ENCODE measurements around the gene FAM83F. TPM values are rescaled to one million over a fixed set of nuclear protein-coding genes. Genes with fewer than 3 reads are reported as not detected.
"Not testable (repeated sequence)": the region's sequence is repeated elsewhere in the genome, so short reads cannot be mapped to it uniquely, and the experiment has no call there.

FAM83F gene
- total RNA-seq, 6 experiments from 2014 or later, result not detected

DNA sequence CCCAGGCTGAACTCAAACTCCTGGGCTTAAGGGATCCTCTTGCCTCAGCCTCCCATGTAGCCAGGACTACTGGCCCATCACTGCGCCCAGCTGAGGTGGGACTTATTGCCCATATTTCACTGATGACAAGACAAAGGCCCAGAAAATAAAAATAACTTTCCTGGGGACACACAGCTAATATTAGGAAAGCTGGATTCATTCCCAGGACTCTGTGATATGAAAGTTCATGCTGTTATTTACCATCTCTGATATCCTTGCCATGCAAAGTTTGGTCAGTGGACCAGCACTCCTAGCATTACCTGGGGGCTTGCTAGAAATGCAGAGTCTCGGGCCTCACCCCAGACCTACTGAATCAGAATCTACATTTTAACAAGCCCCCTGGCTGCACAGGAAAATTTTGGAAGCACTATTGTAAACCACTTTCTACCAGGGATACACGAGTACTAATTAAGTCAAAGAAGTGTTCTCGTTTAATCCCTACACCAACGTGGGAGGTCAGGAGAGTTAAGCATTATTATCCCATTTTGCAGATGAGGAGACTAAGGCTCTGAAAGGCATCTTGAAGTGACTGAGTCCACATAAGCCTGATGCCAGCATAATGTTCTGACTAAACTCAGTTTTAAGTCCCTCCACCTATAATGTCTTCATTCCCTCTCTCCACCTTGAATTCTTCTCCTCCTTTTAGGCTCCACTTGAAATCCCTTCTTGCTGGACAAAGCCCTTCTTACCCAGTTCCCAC lies 2.5 kb upstream of the FAM83F start:
- H3K36me3 Mint-ChIP-seq (ENCODE audit: low read depth), result no peaks in the 10 kb centered on the region
- peaks cover 6% of the 10 kb centered on the region; the same call in 1 of the 2 replicates for H3K4me1 Mint-ChIP-seq (ENCODE audit: low read depth)
- TF ChIP-seq, protein P1, sequence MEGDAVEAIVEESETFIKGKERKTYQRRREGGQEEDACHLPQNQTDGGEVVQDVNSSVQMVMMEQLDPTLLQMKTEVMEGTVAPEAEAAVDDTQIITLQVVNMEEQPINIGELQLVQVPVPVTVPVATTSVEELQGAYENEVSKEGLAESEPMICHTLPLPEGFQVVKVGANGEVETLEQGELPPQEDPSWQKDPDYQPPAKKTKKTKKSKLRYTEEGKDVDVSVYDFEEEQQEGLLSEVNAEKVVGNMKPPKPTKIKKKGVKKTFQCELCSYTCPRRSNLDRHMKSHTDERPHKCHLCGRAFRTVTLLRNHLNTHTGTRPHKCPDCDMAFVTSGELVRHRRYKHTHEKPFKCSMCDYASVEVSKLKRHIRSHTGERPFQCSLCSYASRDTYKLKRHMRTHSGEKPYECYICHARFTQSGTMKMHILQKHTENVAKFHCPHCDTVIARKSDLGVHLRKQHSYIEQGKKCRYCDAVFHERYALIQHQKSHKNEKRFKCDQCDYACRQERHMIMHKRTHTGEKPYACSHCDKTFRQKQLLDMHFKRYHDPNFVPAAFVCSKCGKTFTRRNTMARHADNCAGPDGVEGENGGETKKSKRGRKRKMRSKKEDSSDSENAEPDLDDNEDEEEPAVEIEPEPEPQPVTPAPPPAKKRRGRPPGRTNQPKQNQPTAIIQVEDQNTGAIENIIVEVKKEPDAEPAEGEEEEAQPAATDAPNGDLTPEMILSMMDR (IDR thresholded peaks at IDR 0.05), result no peak
- no peaks in the 10 kb centered on the region for H3K9me3 Mint-ChIP-seq
- H3K27me3 Mint-ChIP-seq (ENCODE audit: insufficient read depth), result peaks cover 18% of the 10 kb centered on the region
- H3K4me3 Mint-ChIP-seq, result no peak overlapping the region
- DNase-seq, result no peak
- no peak overlapping the region for H3K27ac Mint-ChIP-seq

DNA sequence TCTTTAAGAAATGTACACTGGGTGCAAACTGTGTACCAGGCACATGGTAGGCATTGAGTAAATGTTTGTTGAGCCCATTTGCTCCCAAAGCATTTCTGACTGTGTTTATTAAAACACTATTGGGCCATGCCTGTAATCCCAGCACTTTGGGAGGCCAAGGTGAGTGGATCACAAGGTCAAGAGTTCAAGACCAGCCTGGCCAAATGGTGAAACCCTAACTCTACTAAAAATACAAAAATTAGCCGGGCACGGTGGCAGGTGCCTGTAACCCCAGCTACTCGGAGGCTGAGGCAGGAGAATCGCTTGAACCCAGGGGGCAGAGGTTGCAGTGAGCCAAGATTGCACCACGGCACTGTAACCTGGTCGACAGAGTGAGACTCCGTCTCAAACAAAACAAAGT lies 1.9 kb upstream of the FAM83F start:
- H3K9me3 Mint-ChIP-seq; DNase-seq; H3K4me1 Mint-ChIP-seq (ENCODE audit: low read depth); H3K4me3 Mint-ChIP-seq; H3K36me3 Mint-ChIP-seq (ENCODE audit: low read depth); H3K27ac Mint-ChIP-seq: not testable (repeated sequence)
- peaks cover 17% of the 10 kb centered on the region for H3K27me3 Mint-ChIP-seq (ENCODE audit: insufficient read depth)

DNA sequence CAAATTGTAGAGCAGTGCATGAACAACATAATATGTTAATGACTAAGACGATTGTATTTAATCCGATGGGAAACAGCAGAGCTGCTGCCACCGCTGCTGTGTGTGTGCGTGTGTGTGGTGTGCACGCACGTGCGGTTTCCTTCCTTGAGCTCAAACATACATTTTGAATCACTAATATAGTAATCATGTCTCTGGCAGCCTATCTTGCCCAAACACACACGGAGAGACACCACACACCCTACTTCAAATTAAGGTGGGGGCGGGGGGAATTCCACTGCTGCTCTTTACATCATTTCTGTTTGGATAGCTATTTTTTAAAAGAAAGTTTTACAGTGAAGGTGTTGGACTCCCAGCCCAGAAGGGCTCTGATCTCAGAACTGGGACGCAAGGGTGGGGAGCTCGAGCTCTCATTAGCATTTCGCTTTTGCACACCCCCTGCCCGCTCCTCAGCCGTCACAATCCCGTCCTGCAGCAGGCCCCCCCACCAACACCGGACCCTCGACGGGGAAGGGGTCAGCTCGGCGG lies 651 bp upstream of the FAM83F start:
- Mint-ChIP-seq H3K9me3 (no peaks in the 10 kb centered on the region), H3K4me3 (no peak overlapping the region), H3K27me3 (ENCODE audit: insufficient read depth) (peaks cover 12% of the 10 kb centered on the region), H3K4me1 (ENCODE audit: low read depth) (peaks cover 12% of the 10 kb centered on the region), H3K27ac (no peak overlapping the region), H3K36me3 (ENCODE audit: low read depth) (no peaks in the 10 kb centered on the region)
- TF ChIP-seq, protein P1 (IDR thresholded peaks at IDR 0.05), result no peak
- DNase-seq, result no peak

DNA sequence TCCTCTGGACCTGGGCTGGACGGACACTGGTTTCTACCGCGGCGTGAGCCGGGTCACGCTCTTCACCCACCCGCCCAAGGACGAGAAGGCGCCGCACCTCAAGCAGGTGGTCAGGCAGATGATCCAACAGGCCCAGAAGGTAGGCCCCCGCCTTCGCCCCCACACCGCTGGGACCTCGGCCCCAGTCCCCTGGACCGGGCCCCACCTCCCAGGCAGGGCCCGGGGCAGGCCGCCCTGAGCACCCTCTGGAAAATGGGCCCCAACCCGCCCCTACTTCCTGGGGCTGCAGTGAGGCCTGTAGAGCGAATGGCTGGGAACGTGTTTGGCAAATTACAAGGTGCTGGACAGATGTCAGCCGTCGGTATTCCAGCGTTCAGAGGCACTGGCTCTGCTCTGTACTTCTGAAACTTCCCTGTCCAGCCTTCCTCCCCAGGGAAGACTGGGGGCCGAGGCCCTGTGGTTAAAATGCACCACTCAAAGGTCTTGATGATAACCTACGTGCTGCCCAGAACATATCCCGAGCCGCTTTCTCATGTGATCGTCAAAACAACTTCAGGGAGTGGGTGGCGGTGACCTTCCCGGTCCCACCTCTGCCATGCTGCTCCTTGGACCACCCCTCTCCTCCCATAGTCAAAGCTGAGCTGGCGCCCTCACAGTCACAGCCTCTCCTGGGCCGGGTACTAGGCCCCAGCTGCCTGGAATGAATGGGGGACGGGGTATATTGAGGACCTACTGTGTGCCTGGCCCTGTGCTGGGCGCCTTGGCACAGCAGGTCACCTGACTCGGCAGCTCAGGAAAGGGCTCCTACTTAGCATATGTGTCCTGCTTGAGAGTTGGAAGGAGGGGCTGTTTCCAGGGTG lies 869 bp downstream of the FAM83F start:
- Mint-ChIP-seq H3K27ac (no peak overlapping the region), H3K36me3 (ENCODE audit: low read depth) (no peaks in the 10 kb centered on the region), H3K4me1 (ENCODE audit: low read depth) (peaks cover 25% of the 10 kb centered on the region), H3K27me3 (ENCODE audit: insufficient read depth) (peaks cover 13% of the 10 kb centered on the region), H3K4me3 (no peak overlapping the region), H3K9me3 (no peaks in the 10 kb centered on the region)
- TF ChIP-seq, protein P1 (IDR thresholded peaks at IDR 0.05), result no peak
- DNase-seq, result no peak

DNA sequence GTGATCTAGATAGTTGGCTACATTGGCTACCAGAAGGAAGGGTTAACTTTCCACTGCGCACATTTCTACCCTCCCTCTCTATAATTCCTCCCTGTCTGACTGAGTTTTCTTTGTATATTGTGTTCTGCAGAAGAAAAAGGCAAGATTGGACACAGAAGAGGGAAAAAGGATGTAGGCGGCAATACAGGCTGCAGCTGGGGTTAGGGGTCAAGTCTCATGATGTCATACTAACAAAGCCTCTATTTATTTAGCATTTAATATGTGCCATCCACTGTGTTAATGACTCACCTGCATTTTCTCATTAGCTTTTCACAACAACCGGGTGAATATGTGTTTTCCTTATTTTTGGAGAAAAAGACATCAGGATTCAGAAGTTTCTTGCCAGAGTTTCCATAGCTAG lies 2.0 kb downstream of the FAM83F start:
- TF ChIP-seq, protein P1 (IDR thresholded peaks at IDR 0.05), result no peak
- Mint-ChIP-seq H3K36me3 (ENCODE audit: low read depth) (no peaks in the 10 kb centered on the region), H3K9me3 (no peaks in the 10 kb centered on the region), H3K27ac (no peak overlapping the region), H3K4me3 (no peak overlapping the region), H3K27me3 (ENCODE audit: insufficient read depth) (peaks cover 18% of the 10 kb centered on the region), H3K4me1 (ENCODE audit: low read depth) (peaks cover 25% of the 10 kb centered on the region)
- DNase-seq, result no peak

DNA sequence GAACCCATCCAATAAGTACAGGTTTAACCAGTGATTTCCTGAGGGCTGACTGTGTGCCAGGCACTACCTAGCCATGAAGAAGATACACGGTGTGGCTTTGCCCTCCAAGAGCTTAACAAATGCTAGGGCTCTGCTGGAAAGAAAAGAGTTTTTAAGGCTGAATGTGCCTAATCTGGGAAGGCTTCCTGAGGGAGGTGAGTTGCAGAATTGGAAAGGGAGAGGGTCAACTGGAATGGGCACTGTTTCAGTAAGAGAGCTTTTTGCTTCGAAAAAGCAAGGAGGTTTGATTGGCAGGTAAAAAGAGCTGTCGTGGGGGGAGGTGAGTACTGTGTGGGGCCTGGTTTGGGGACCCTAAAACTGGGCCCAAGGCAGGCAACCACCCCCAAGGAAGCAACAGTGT lies 2.7 kb downstream of the FAM83F start:
- H3K27me3 Mint-ChIP-seq (ENCODE audit: insufficient read depth), result peaks cover 23% of the 10 kb centered on the region
- no peaks in the 10 kb centered on the region for H3K36me3 Mint-ChIP-seq (ENCODE audit: low read depth)
- no peaks in the 10 kb centered on the region for H3K9me3 Mint-ChIP-seq
- no peak overlapping the region for H3K27ac Mint-ChIP-seq
- DNase-seq, result no peak
- no peak overlapping the region for H3K4me3 Mint-ChIP-seq
- peaks cover 32% of the 10 kb centered on the region for H3K4me1 Mint-ChIP-seq (ENCODE audit: low read depth)
- TF ChIP-seq, protein P1 (IDR thresholded peaks at IDR 0.05), result no peak

Measured in HFFc6 (cell line).